H1 (cell line): ENCODE results near the gene GCSAML. TPM values are rescaled to one million over a fixed set of nuclear protein-coding genes. Genes with fewer than 3 reads are reported as not detected.

Source experiments
- CTCF ChIA-PET: fragments of 300-600 bp; sonication (Branson Sonifier 250); formaldehyde crosslinking; loops from one replicate; lab custom pipeline; 2021; ENCODE audit not compliant: partially characterized antibody; lab: Charles Lee
- POLR2A ChIA-PET: fragments of 300-600 bp; sonication (Branson Sonifier 250); formaldehyde crosslinking; loops from one replicate; lab custom pipeline; 2021; ENCODE audit warnings: inconsistent platforms; ENCODE audit not compliant: partially characterized antibody; lab: Charles Lee
- DNase-seq, 2 experiments: peaks; one replicate each; pipeline versions ENCODE4 v3.0.0 to v3.0.0-alpha.2; 2010 to 2022; ENCODE audit warnings: low spot score in 2 of 2, low read depth in 1 of 2, mixed read lengths in 1 of 2
- FAIRE-seq: peaks from 2 replicates; lab custom pipeline; 2011; peaks lifted over from hg19 to GRCh38; lab: Jason Lieb, UNC
- H2AFZ ChIP-seq: 2 replicates; pipeline ENCODE4 v1.8.1; 2012; ENCODE audit warnings: low read length, inconsistent platforms
- H2AK5ac ChIP-seq: 2 replicates; pipeline ENCODE4 v1.6.1; 2013; ENCODE audit warnings: low read depth, low read length
- H2BK120ac ChIP-seq: replicated peaks from 2 replicates; pipeline ENCODE3; 2013; ENCODE audit warnings: low read depth, low read length, inconsistent platforms
- H2BK12ac ChIP-seq: 2 replicates; pipeline ENCODE4 v1.6.1; 2013; ENCODE audit warnings: low read depth, low read length
- H2BK15ac ChIP-seq: 2 replicates; pipeline ENCODE4 v1.6.1; 2013; ENCODE audit warnings: low read length
- H2BK20ac ChIP-seq: 2 replicates; pipeline ENCODE4 v1.6.1; 2013; ENCODE audit warnings: low read length
- H2BK5ac ChIP-seq: 2 replicates; pipeline ENCODE4 v1.6.1; 2013; ENCODE audit warnings: low read depth, low read length
- H3K14ac ChIP-seq: 2 replicates; pipeline ENCODE4 v1.6.1; 2013; ENCODE audit warnings: inconsistent platforms; ENCODE audit not compliant: insufficient read length
- H3K18ac ChIP-seq: 2 replicates; pipeline ENCODE4 v1.6.1; 2013; ENCODE audit warnings: low read length; ENCODE audit errors: extremely low read depth
- H3K23ac ChIP-seq: 2 replicates; pipeline ENCODE4 v1.6.1; 2013; ENCODE audit warnings: inconsistent platforms; ENCODE audit not compliant: insufficient read length
- H3K23me2 ChIP-seq: 2 replicates; pipeline ENCODE4 v1.6.1; 2013; ENCODE audit warnings: low read depth, low read length
- H3K27ac ChIP-seq: 2 replicates; pipeline ENCODE4 v1.6.1; 2011; ENCODE audit warnings: low read depth, low read length, inconsistent platforms
- H3K27me3 ChIP-seq, 4 experiments: replicated peaks in 1 of 4; 1 replicate in 1 of 4; 2 replicates in 3 of 4; pipeline versions ENCODE4 v1.6.1 to v1.8.1; 2011 to 2013; ENCODE audit warnings: low read length in 3 of 4, mild to moderate bottlenecking in 3 of 4, inconsistent platforms in 2 of 4, mixed read lengths in 2 of 4, moderate library complexity in 1 of 4; ENCODE audit not compliant: control insufficient read depth in 3 of 4, insufficient read depth in 3 of 4; ENCODE audit errors: extremely low read depth in 1 of 4
- H3K36me3 ChIP-seq, 4 experiments: 2 replicates each; pipeline versions ENCODE4 v1.6.1 to v1.8.1; 2011 to 2013; ENCODE audit warnings: mild to moderate bottlenecking in 4 of 4, low read length in 3 of 4, moderate library complexity in 2 of 4, control low read depth in 1 of 4, inconsistent platforms in 1 of 4; ENCODE audit not compliant: insufficient read depth in 4 of 4, control insufficient read depth in 2 of 4
- H3K4ac ChIP-seq: replicated peaks from 2 replicates; pipeline ENCODE3; 2013; ENCODE audit warnings: low read length, low read depth, mixed read lengths, inconsistent platforms; ENCODE audit not compliant: insufficient read length
- H3K4me1 ChIP-seq, 4 experiments: replicated peaks in 1 of 4; 1 replicate in 1 of 4; 2 replicates in 3 of 4; pipeline versions ENCODE4 v1.6.1 to v1.8.1; 2011 to 2013; ENCODE audit warnings: low read length in 3 of 4, inconsistent platforms in 2 of 4, mixed read lengths in 1 of 4; ENCODE audit not compliant: insufficient read depth in 4 of 4, control insufficient read depth in 3 of 4
- H3K4me2 ChIP-seq, 2 experiments: 2 replicates each; pipeline versions ENCODE4 v1.6.1 to v1.8.1; 2011 to 2013; ENCODE audit warnings: low read depth in 2 of 2, low read length in 2 of 2, control low read depth in 1 of 2, inconsistent platforms in 1 of 2, mild to moderate bottlenecking in 1 of 2; ENCODE audit not compliant: insufficient read depth in 1 of 2
- H3K4me3 ChIP-seq, 4 experiments: fragments of 200-600, 300-600 bp in 1 of 4; sonication (generic), shearing (Covaris generic), sonication (Bioruptor Twin) in 1 of 4; 2 replicates each; pipeline versions ENCODE4 v1.5.1 to v1.8.1; 2011 to 2016; ENCODE audit warnings: low read length in 4 of 4, low read depth in 3 of 4, control low read depth in 2 of 4, inconsistent platforms in 2 of 4, mild to moderate bottlenecking in 2 of 4, mixed read lengths in 1 of 4, moderate library complexity in 1 of 4; ENCODE audit not compliant: insufficient read depth in 2 of 4; ENCODE audit errors: extremely low read depth in 1 of 4
- H3K56ac ChIP-seq: replicated peaks from 2 replicates; pipeline ENCODE3; 2013; ENCODE audit warnings: low read depth, mild to moderate bottlenecking, mixed read lengths, low read length, inconsistent platforms; ENCODE audit not compliant: insufficient read length
- H3K79me1 ChIP-seq: 2 replicates; pipeline ENCODE4 v1.6.1; 2013; ENCODE audit warnings: low read depth, low read length, control low read depth
- H3K79me2 ChIP-seq, 2 experiments: 2 replicates each; pipeline versions ENCODE4 v1.6.1 to v1.8.1; 2012 to 2013; ENCODE audit warnings: low read length in 2 of 2, mild to moderate bottlenecking in 2 of 2, inconsistent platforms in 1 of 2; ENCODE audit not compliant: insufficient read depth in 2 of 2, control insufficient read depth in 1 of 2
- H3K9ac ChIP-seq, 4 experiments: replicated peaks in 1 of 4; 1 replicate in 1 of 4; 2 replicates in 3 of 4; pipeline versions ENCODE4 v1.6.1 to v1.8.1; 2011 to 2013; ENCODE audit warnings: low read depth in 3 of 4, low read length in 3 of 4, control low read depth in 2 of 4, mild to moderate bottlenecking in 2 of 4, moderate library complexity in 2 of 4, inconsistent platforms in 1 of 4; ENCODE audit errors: extremely low read depth in 1 of 4
- H3K9me3 ChIP-seq, 2 experiments: 2 replicates each; pipeline versions ENCODE4 v1.6.1 to v1.8.1; 2012 to 2013; ENCODE audit warnings: mild to moderate bottlenecking in 2 of 2, moderate library complexity in 2 of 2, control low read depth in 1 of 2, inconsistent platforms in 1 of 2, low read depth in 1 of 2, low read length in 1 of 2, mixed read lengths in 1 of 2; ENCODE audit not compliant: insufficient read depth in 2 of 2
- H4K20me1 ChIP-seq, 2 experiments: replicated peaks in 1 of 2; 2 replicates each; pipeline versions ENCODE3 to v1.8.1; 2011 to 2013; ENCODE audit warnings: inconsistent platforms in 2 of 2, low read length in 2 of 2, mild to moderate bottlenecking in 1 of 2; ENCODE audit not compliant: insufficient read depth in 2 of 2, control insufficient read depth in 1 of 2
- H4K5ac ChIP-seq: 2 replicates; pipeline ENCODE4 v1.6.1; 2013; ENCODE audit warnings: low read length, low read depth, mixed read lengths, inconsistent platforms; ENCODE audit not compliant: insufficient read length
- H4K8ac ChIP-seq: 2 replicates; pipeline ENCODE4 v1.8.0; 2013; ENCODE audit warnings: mild to moderate bottlenecking, moderate library complexity, low read length, inconsistent platforms; ENCODE audit not compliant: insufficient read depth; ENCODE audit errors: extremely low read depth
- H4K91ac ChIP-seq: replicated peaks from 2 replicates; pipeline ENCODE3; 2013; ENCODE audit warnings: low read length, mixed read lengths, inconsistent platforms; ENCODE audit not compliant: insufficient read length
- CBX8 ChIP-seq: fragments of 300-800, 300-1000 bp; sonication (generic); IDR thresholded peaks from 2 replicates; pipeline ENCODE4 v1.7.1; 2016; ENCODE audit warnings: low read depth, low read length, borderline replicate concordance
- CHD1 ChIP-seq: IDR thresholded peaks from 2 replicates; pipeline ENCODE4 v1.6.1; 2012; ENCODE audit warnings: low read depth, low read length, improper control_type of control experiment
- CHD2 ChIP-seq: IDR thresholded peaks from 2 replicates; pipeline ENCODE4 v1.6.1; 2012; ENCODE audit warnings: low read length, improper control_type of control experiment
- CTCF ChIP-seq, 3 experiments: IDR thresholded peaks; 1 replicate in 2 of 3; 2 replicates in 1 of 3; pipeline versions ENCODE4 v1.5.1 to v1.6.1; 2011; ENCODE audit warnings: low read length in 3 of 3, mild to moderate bottlenecking in 3 of 3, inconsistent platforms in 2 of 3, low read depth in 1 of 3, moderate library complexity in 1 of 3; ENCODE audit not compliant: insufficient read depth in 1 of 3; ENCODE audit errors: control extremely low read depth in 1 of 3
- GABPA ChIP-seq: IDR thresholded peaks from 2 replicates; pipeline ENCODE4 v1.6.1; 2011; ENCODE audit warnings: mild to moderate bottlenecking, low read length, moderate library complexity, borderline replicate concordance; ENCODE audit not compliant: insufficient read depth
- MAFK ChIP-seq: IDR thresholded peaks from 2 replicates; pipeline ENCODE4 v1.6.1; 2012; ENCODE audit warnings: low read depth, mild to moderate bottlenecking, improper control_type of control experiment, low read length
- MAX ChIP-seq: IDR thresholded peaks from 2 replicates; pipeline ENCODE4 v1.6.1; 2012; ENCODE audit warnings: inconsistent platforms
- NANOG ChIP-seq: IDR thresholded peaks from 2 replicates; pipeline ENCODE4 v1.6.1; 2011; ENCODE audit warnings: low read length, low read depth, mild to moderate bottlenecking, inconsistent platforms; ENCODE audit not compliant: insufficient read depth, poor library complexity, severe bottlenecking
- RXRA ChIP-seq: IDR thresholded peaks from 2 replicates; pipeline ENCODE4 v1.6.1; 2011; ENCODE audit warnings: low read depth, mild to moderate bottlenecking, low read length, moderate library complexity; ENCODE audit not compliant: insufficient read depth
- SRF ChIP-seq: IDR thresholded peaks from 2 replicates; pipeline ENCODE4 v1.6.1; 2011; ENCODE audit warnings: mild to moderate bottlenecking, low read depth, low read length, moderate library complexity
- TBP ChIP-seq: IDR thresholded peaks from 2 replicates; pipeline ENCODE4 v1.6.1; 2011; ENCODE audit warnings: low read depth, low read length, improper control_type of control experiment
- WGBS, 2 experiments: shearing (Covaris generic) in 1 of 2; methylation state at CpG; one replicate each; pipeline versions ENCODE4 v1.1.6 to v1.1.7; 2013 to 2015; ENCODE audit warnings: low lambda C conversion rate in 2 of 2, mixed read lengths in 2 of 2, inconsistent platforms in 1 of 2, low coverage in 1 of 2, missing lambda C conversion rate in 1 of 2; ENCODE audit not compliant: insufficient replicate concordance in 2 of 2, insufficient coverage in 1 of 2, insufficient read length in 1 of 2; ENCODE audit errors: extremely low coverage in 1 of 2, missing lambda C conversion rate in 1 of 2; 5-methylcytosine and 5-hydroxymethylcytosine counted together
- polyA plus RNA-seq, 7 experiments: library from polyadenylated mRNA; depleted of rRNA in 3 of 7; stranded (reverse) in 5 of 7; unstranded in 2 of 7; fragments of >200 nt in 5 of 7; fragments of 200-250 nt in 2 of 7; gene quantifications; 1 replicate in 5 of 7; 2 replicates in 1 of 7; 4 replicates in 1 of 7; pipeline versions ENCODE4 v1.2.1 to v1.2.3, GENCODE V29; 2011 to 2013; ENCODE audit warnings: missing spikeins in 2 of 7, mixed read lengths in 2 of 7
- total RNA-seq: library from RNA; stranded (reverse); fragmentation: NEBNext Ultra II Directional; extraction: Animal tissue kit (Norgen Biotek cat#: 25700); gene quantifications from 2 replicates; pipeline ENCODE4 v1.2.1, GENCODE V29; 2021

Gene GCSAML
- total and polyA plus RNA-seq, 2 of the 8 experiments (the other 6 are each of a cell fraction or from before 2014, with no cell fraction given), result not detected

- no peak overlapping the region for H2AK5ac ChIP-seq
- ChIA-PET POLR2A (no interaction called here), CTCF (no interaction called here)
- no peak for DNase-seq
- no peak for FAIRE-seq
- peaks cover 21 to 44% of the 10 kb centered on the region in 2 experiments for H3K9me3 ChIP-seq
- no peak overlapping the region for H3K56ac ChIP-seq
- H3K79me1 ChIP-seq, result no peaks in the 10 kb centered on the region
- H4K5ac ChIP-seq, result no peak overlapping the region
- no peak overlapping the region for H4K8ac ChIP-seq
- H3K36me3 ChIP-seq, result no peaks in the 10 kb centered on the region
- H2AFZ ChIP-seq, result no peak overlapping the region
- no peak overlapping the region for H3K9ac ChIP-seq
- no peak overlapping the region for H3K14ac ChIP-seq
- H2BK120ac ChIP-seq, result no peak overlapping the region
- no peak overlapping the region for H2BK5ac ChIP-seq
- H2BK12ac ChIP-seq, result no peak overlapping the region
- no peaks in the 10 kb centered on the region for H3K23me2 ChIP-seq
- no peak overlapping the region for H3K23ac ChIP-seq
- H3K27me3 ChIP-seq, result no peaks in the 10 kb centered on the region
- no peak overlapping the region for H3K27ac ChIP-seq
- H3K4me1 ChIP-seq, result no peaks in the 10 kb centered on the region
- H2BK15ac ChIP-seq, result no peak overlapping the region
- H3K4me3 ChIP-seq, result no peak overlapping the region
- H3K4ac ChIP-seq, result no peak overlapping the region
- H4K20me1 ChIP-seq, result no peaks in the 10 kb centered on the region
- no peak overlapping the region for H4K91ac ChIP-seq
- no peak overlapping the region for H3K18ac ChIP-seq
- H3K79me2 ChIP-seq, result no peaks in the 10 kb centered on the region
- H3K4me2 ChIP-seq, result no peak overlapping the region
- no peak overlapping the region for H2BK20ac ChIP-seq
- 78% methylated on average over 2 of the region's 2 CpGs; no CpG with 5 or more reads in 1 of the 2 experiments for WGBS, 2 experiments
- TF ChIP-seq MAFK (no peak), SRF (no peak), TBP (no peak), CBX8 (no peak), RXRA (no peak), NANOG (no peak), GABPA (no peak), CHD1 (no peak), CTCF (IDR thresholded peaks at IDR 0.05; ENCODE audit: control extremely low read depth in 1 of 3, insufficient read depth in 1 of 3, low read depth in 1 of 3, low read length in 3 of 3) (no peak), MAX (no peak), CHD2 (no peak)
These were observed 20.0 kb upstream of the GCSAML start for GRCh38 chr1:247528812-247529474.
